Measurements from ENCODE around the gene PRPSAP1.

- no peak for TF ChIP-seq CTCF (IDR thresholded peaks at IDR 0.05; ENCODE audit: low read length)
- no peak for TF ChIP-seq EZH2 (optimal IDR thresholded peaks at IDR 0.05; ENCODE audit: low read depth, low read length)
Observed at GRCh38 chr17:76369804-76370203, 16.1 kb upstream of the PRPSAP1 start.

All from MM.1S (cell line).